H1 (cell line): ENCODE measurements around the gene ASTN1. TPM values are rescaled to one million over a fixed set of nuclear protein-coding genes. Genes with fewer than 3 reads are reported as not detected.

Source experiments
- CTCF ChIA-PET: fragments of 300-600 bp; sonication (Branson Sonifier 250); formaldehyde crosslinking; loops from one replicate; lab custom pipeline; 2021; ENCODE audit not compliant: partially characterized antibody; lab: Charles Lee
- POLR2A ChIA-PET: fragments of 300-600 bp; sonication (Branson Sonifier 250); formaldehyde crosslinking; loops from one replicate; lab custom pipeline; 2021; ENCODE audit warnings: inconsistent platforms; ENCODE audit not compliant: partially characterized antibody; lab: Charles Lee
- DNase-seq, 2 experiments: peaks; one replicate each; pipeline versions ENCODE4 v3.0.0 to v3.0.0-alpha.2; 2010 to 2022; ENCODE audit warnings: low spot score in 2 of 2, low read depth in 1 of 2, mixed read lengths in 1 of 2
- FAIRE-seq: peaks from 2 replicates; lab custom pipeline; 2011; peaks lifted over from hg19 to GRCh38; lab: Jason Lieb, UNC
- H2AFZ ChIP-seq: 2 replicates; pipeline ENCODE4 v1.8.1; 2012; ENCODE audit warnings: low read length, inconsistent platforms
- H2AK5ac ChIP-seq: 2 replicates; pipeline ENCODE4 v1.6.1; 2013; ENCODE audit warnings: low read depth, low read length
- H2BK120ac ChIP-seq: replicated peaks from 2 replicates; pipeline ENCODE3; 2013; ENCODE audit warnings: low read depth, low read length, inconsistent platforms
- H2BK12ac ChIP-seq: 2 replicates; pipeline ENCODE4 v1.6.1; 2013; ENCODE audit warnings: low read depth, low read length
- H2BK15ac ChIP-seq: 2 replicates; pipeline ENCODE4 v1.6.1; 2013; ENCODE audit warnings: low read length
- H2BK20ac ChIP-seq: 2 replicates; pipeline ENCODE4 v1.6.1; 2013; ENCODE audit warnings: low read length
- H2BK5ac ChIP-seq: 2 replicates; pipeline ENCODE4 v1.6.1; 2013; ENCODE audit warnings: low read depth, low read length
- H3K14ac ChIP-seq: 2 replicates; pipeline ENCODE4 v1.6.1; 2013; ENCODE audit warnings: inconsistent platforms; ENCODE audit not compliant: insufficient read length
- H3K18ac ChIP-seq: 2 replicates; pipeline ENCODE4 v1.6.1; 2013; ENCODE audit warnings: low read length; ENCODE audit errors: extremely low read depth
- H3K23ac ChIP-seq: 2 replicates; pipeline ENCODE4 v1.6.1; 2013; ENCODE audit warnings: inconsistent platforms; ENCODE audit not compliant: insufficient read length
- H3K23me2 ChIP-seq: 2 replicates; pipeline ENCODE4 v1.6.1; 2013; ENCODE audit warnings: low read depth, low read length
- H3K27ac ChIP-seq: 2 replicates; pipeline ENCODE4 v1.6.1; 2011; ENCODE audit warnings: low read depth, low read length, inconsistent platforms
- H3K27me3 ChIP-seq, 4 experiments: replicated peaks in 1 of 4; 1 replicate in 1 of 4; 2 replicates in 3 of 4; pipeline versions ENCODE4 v1.6.1 to v1.8.1; 2011 to 2013; ENCODE audit warnings: low read length in 3 of 4, mild to moderate bottlenecking in 3 of 4, inconsistent platforms in 2 of 4, mixed read lengths in 2 of 4, moderate library complexity in 1 of 4; ENCODE audit not compliant: control insufficient read depth in 3 of 4, insufficient read depth in 3 of 4; ENCODE audit errors: extremely low read depth in 1 of 4
- H3K36me3 ChIP-seq, 4 experiments: 2 replicates each; pipeline versions ENCODE4 v1.6.1 to v1.8.1; 2011 to 2013; ENCODE audit warnings: mild to moderate bottlenecking in 4 of 4, low read length in 3 of 4, moderate library complexity in 2 of 4, control low read depth in 1 of 4, inconsistent platforms in 1 of 4; ENCODE audit not compliant: insufficient read depth in 4 of 4, control insufficient read depth in 2 of 4
- H3K4ac ChIP-seq: replicated peaks from 2 replicates; pipeline ENCODE3; 2013; ENCODE audit warnings: low read length, low read depth, mixed read lengths, inconsistent platforms; ENCODE audit not compliant: insufficient read length
- H3K4me1 ChIP-seq, 4 experiments: replicated peaks in 1 of 4; 1 replicate in 1 of 4; 2 replicates in 3 of 4; pipeline versions ENCODE4 v1.6.1 to v1.8.1; 2011 to 2013; ENCODE audit warnings: low read length in 3 of 4, inconsistent platforms in 2 of 4, mixed read lengths in 1 of 4; ENCODE audit not compliant: insufficient read depth in 4 of 4, control insufficient read depth in 3 of 4
- H3K4me2 ChIP-seq, 2 experiments: 2 replicates each; pipeline versions ENCODE4 v1.6.1 to v1.8.1; 2011 to 2013; ENCODE audit warnings: low read depth in 2 of 2, low read length in 2 of 2, control low read depth in 1 of 2, inconsistent platforms in 1 of 2, mild to moderate bottlenecking in 1 of 2; ENCODE audit not compliant: insufficient read depth in 1 of 2
- H3K4me3 ChIP-seq, 4 experiments: fragments of 200-600, 300-600 bp in 1 of 4; sonication (generic), shearing (Covaris generic), sonication (Bioruptor Twin) in 1 of 4; 2 replicates each; pipeline versions ENCODE4 v1.5.1 to v1.8.1; 2011 to 2016; ENCODE audit warnings: low read length in 4 of 4, low read depth in 3 of 4, control low read depth in 2 of 4, inconsistent platforms in 2 of 4, mild to moderate bottlenecking in 2 of 4, mixed read lengths in 1 of 4, moderate library complexity in 1 of 4; ENCODE audit not compliant: insufficient read depth in 2 of 4; ENCODE audit errors: extremely low read depth in 1 of 4
- H3K56ac ChIP-seq: replicated peaks from 2 replicates; pipeline ENCODE3; 2013; ENCODE audit warnings: low read depth, mild to moderate bottlenecking, mixed read lengths, low read length, inconsistent platforms; ENCODE audit not compliant: insufficient read length
- H3K79me1 ChIP-seq: 2 replicates; pipeline ENCODE4 v1.6.1; 2013; ENCODE audit warnings: low read depth, low read length, control low read depth
- H3K79me2 ChIP-seq, 2 experiments: 2 replicates each; pipeline versions ENCODE4 v1.6.1 to v1.8.1; 2012 to 2013; ENCODE audit warnings: low read length in 2 of 2, mild to moderate bottlenecking in 2 of 2, inconsistent platforms in 1 of 2; ENCODE audit not compliant: insufficient read depth in 2 of 2, control insufficient read depth in 1 of 2
- H3K9ac ChIP-seq, 4 experiments: replicated peaks in 1 of 4; 1 replicate in 1 of 4; 2 replicates in 3 of 4; pipeline versions ENCODE4 v1.6.1 to v1.8.1; 2011 to 2013; ENCODE audit warnings: low read depth in 3 of 4, low read length in 3 of 4, control low read depth in 2 of 4, mild to moderate bottlenecking in 2 of 4, moderate library complexity in 2 of 4, inconsistent platforms in 1 of 4; ENCODE audit errors: extremely low read depth in 1 of 4
- H3K9me3 ChIP-seq, 2 experiments: 2 replicates each; pipeline versions ENCODE4 v1.6.1 to v1.8.1; 2012 to 2013; ENCODE audit warnings: mild to moderate bottlenecking in 2 of 2, moderate library complexity in 2 of 2, control low read depth in 1 of 2, inconsistent platforms in 1 of 2, low read depth in 1 of 2, low read length in 1 of 2, mixed read lengths in 1 of 2; ENCODE audit not compliant: insufficient read depth in 2 of 2
- H4K20me1 ChIP-seq, 2 experiments: replicated peaks in 1 of 2; 2 replicates each; pipeline versions ENCODE3 to v1.8.1; 2011 to 2013; ENCODE audit warnings: inconsistent platforms in 2 of 2, low read length in 2 of 2, mild to moderate bottlenecking in 1 of 2; ENCODE audit not compliant: insufficient read depth in 2 of 2, control insufficient read depth in 1 of 2
- H4K5ac ChIP-seq: 2 replicates; pipeline ENCODE4 v1.6.1; 2013; ENCODE audit warnings: low read length, low read depth, mixed read lengths, inconsistent platforms; ENCODE audit not compliant: insufficient read length
- H4K8ac ChIP-seq: 2 replicates; pipeline ENCODE4 v1.8.0; 2013; ENCODE audit warnings: mild to moderate bottlenecking, moderate library complexity, low read length, inconsistent platforms; ENCODE audit not compliant: insufficient read depth; ENCODE audit errors: extremely low read depth
- H4K91ac ChIP-seq: replicated peaks from 2 replicates; pipeline ENCODE3; 2013; ENCODE audit warnings: low read length, mixed read lengths, inconsistent platforms; ENCODE audit not compliant: insufficient read length
- CHD1 ChIP-seq: IDR thresholded peaks from 2 replicates; pipeline ENCODE4 v1.6.1; 2012; ENCODE audit warnings: low read depth, low read length, improper control_type of control experiment
- CTBP2 ChIP-seq: IDR thresholded peaks from 2 replicates; pipeline ENCODE4 v1.7.0; 2011; ENCODE audit warnings: borderline replicate concordance, mild to moderate bottlenecking, moderate library complexity, mixed read lengths, low read length; ENCODE audit not compliant: insufficient read depth, insufficient read length
- EP300 ChIP-seq, 2 experiments: IDR thresholded peaks; 1 replicate in 1 of 2; 2 replicates in 1 of 2; pipeline ENCODE4 v1.6.1; 2011 to 2012; ENCODE audit warnings: low read depth in 2 of 2, low read length in 2 of 2, mild to moderate bottlenecking in 2 of 2, borderline replicate concordance in 1 of 2, inconsistent platforms in 1 of 2, moderate library complexity in 1 of 2
- KDM1A ChIP-seq: fragments of 200-600, 300-600 bp; sonication (generic); IDR thresholded peaks from 2 replicates; pipeline ENCODE4 v1.7.1; 2016; ENCODE audit warnings: mild to moderate bottlenecking, low read length, borderline replicate concordance
- RXRA ChIP-seq: IDR thresholded peaks from 2 replicates; pipeline ENCODE4 v1.6.1; 2011; ENCODE audit warnings: low read depth, mild to moderate bottlenecking, low read length, moderate library complexity; ENCODE audit not compliant: insufficient read depth
- WGBS, 2 experiments: shearing (Covaris generic) in 1 of 2; methylation state at CpG; one replicate each; pipeline versions ENCODE4 v1.1.6 to v1.1.7; 2013 to 2015; ENCODE audit warnings: low lambda C conversion rate in 2 of 2, mixed read lengths in 2 of 2, inconsistent platforms in 1 of 2, low coverage in 1 of 2, missing lambda C conversion rate in 1 of 2; ENCODE audit not compliant: insufficient replicate concordance in 2 of 2, insufficient coverage in 1 of 2, insufficient read length in 1 of 2; ENCODE audit errors: extremely low coverage in 1 of 2, missing lambda C conversion rate in 1 of 2; 5-methylcytosine and 5-hydroxymethylcytosine counted together
- polyA plus RNA-seq, 7 experiments: library from polyadenylated mRNA; depleted of rRNA in 3 of 7; stranded (reverse) in 5 of 7; unstranded in 2 of 7; fragments of >200 nt in 5 of 7; fragments of 200-250 nt in 2 of 7; gene quantifications; 1 replicate in 5 of 7; 2 replicates in 1 of 7; 4 replicates in 1 of 7; pipeline versions ENCODE4 v1.2.1 to v1.2.3, GENCODE V29; 2011 to 2013; ENCODE audit warnings: missing spikeins in 2 of 7, mixed read lengths in 2 of 7
- total RNA-seq: library from RNA; stranded (reverse); fragmentation: NEBNext Ultra II Directional; extraction: Animal tissue kit (Norgen Biotek cat#: 25700); gene quantifications from 2 replicates; pipeline ENCODE4 v1.2.1, GENCODE V29; 2021

Gene ASTN1
- total and polyA plus RNA-seq, 2 of the 8 experiments (the other 6 are each of a cell fraction or from before 2014, with no cell fraction given): 2.9 to 4.1 TPM

GRCh38 chr1:177183836-177184235 lies 19.3 kb upstream of the ASTN1 start:
- Histone ChIP-seq H3K23me2 (peaks cover 8% of the 10 kb centered on the region; the same call in 1 of the 2 replicates), H3K4me2 (no peak overlapping the region), H3K9me3 (no peaks in the 10 kb centered on the region), H4K5ac (no peak overlapping the region), H3K79me1 (no peaks in the 10 kb centered on the region), H3K4me1 (peaks cover 0 to 6% (median 2%) of the 10 kb centered on the region in 4 experiments; a peak in 4 of 7 replicates), H3K9ac (no peak overlapping the region), H4K91ac (no peak overlapping the region), H2BK15ac (no peak overlapping the region), H4K8ac (no peak overlapping the region), H3K56ac (no peak overlapping the region), H3K18ac (no peak overlapping the region), H3K23ac (no peak overlapping the region), H3K79me2 (no peaks in the 10 kb centered on the region), H3K4ac (no peak overlapping the region), H2BK12ac (no peak overlapping the region), H2AFZ (no peak overlapping the region), H3K4me3 (no peak overlapping the region), H3K36me3 (no peaks in the 10 kb centered on the region), H2BK120ac (no peak overlapping the region), H3K27me3 (peaks cover 2 to 16% (median 14%) of the 10 kb centered on the region in 4 experiments; a peak in 5 of 7 replicates), H3K14ac (no peak overlapping the region), H2BK5ac (no peak overlapping the region), H2BK20ac (no peak overlapping the region), H3K27ac (no peak overlapping the region), H2AK5ac (no peak overlapping the region), H4K20me1 (no peaks in the 10 kb centered on the region)
- WGBS, 2 experiments: 100% methylated on average over 2 of the region's 2 CpGs; no CpG with 5 or more reads in 1 of the 2 experiments
- POLR2A ChIA-PET: interaction anchor here (0.8 to 1.1 kb wide), 2 partner anchors 19 to 70 kb away, joined by 3 read pairs; no protein-coding TSS in a partner anchor
- no peak for DNase-seq
- no peak for FAIRE-seq
- CTCF ChIA-PET: interaction anchor here (0.6 to 5.3 kb wide), 10 partner anchors 9 to 1118 kb away, joined by 3 to 70 read pairs (median 4); partner anchors contain the start of genes ASTN1 and BRINP2
- TF ChIP-seq CHD1: no peak
- TF ChIP-seq RXRA: no peak
- no peak for TF ChIP-seq EP300 (IDR thresholded peaks at IDR 0.05; ENCODE audit: borderline replicate concordance in 1 of 2, low read depth in 2 of 2, low read length in 2 of 2)
- no peak for TF ChIP-seq CTBP2
- no peak for TF ChIP-seq KDM1A
